NT2/D1 (cell line): Measurements from ENCODE around the gene MSH4.
"Not testable (repeated sequence)": the region's sequence is repeated elsewhere in the genome, so short reads cannot be mapped to it uniquely, and the experiment has no call there.

Experiments
- DNase-seq: peaks from one replicate; pipeline ENCODE4 v3.0.0-alpha.2; 2011; ENCODE audit warnings: low read depth, low spot score
- H3K27me3 ChIP-seq: 2 replicates; pipeline ENCODE4 v1.6.0; 2011; ENCODE audit warnings: mild to moderate bottlenecking; ENCODE audit not compliant: insufficient read length, insufficient read depth
- H3K36me3 ChIP-seq: 2 replicates; pipeline ENCODE4 v1.6.1; 2011; ENCODE audit warnings: mild to moderate bottlenecking, low read length, mixed read lengths; ENCODE audit not compliant: insufficient read depth, insufficient read length
- H3K4me1 ChIP-seq: 2 replicates; pipeline ENCODE4 v1.5.1; 2011; ENCODE audit not compliant: insufficient read depth, insufficient read length
- H3K4me3 ChIP-seq: 2 replicates; pipeline ENCODE4 v1.5.1; 2011; ENCODE audit warnings: low read depth; ENCODE audit not compliant: insufficient read length
- H3K9ac ChIP-seq: 2 replicates; pipeline ENCODE4 v1.6.0; 2011; ENCODE audit warnings: low read depth; ENCODE audit not compliant: insufficient read length
- H3K9me3 ChIP-seq: 2 replicates; pipeline ENCODE4 v1.5.1; 2011; ENCODE audit warnings: mild to moderate bottlenecking, low read length; ENCODE audit not compliant: insufficient read depth
- SUZ12 ChIP-seq: IDR thresholded peaks from 2 replicates; pipeline ENCODE4 v1.6.1; 2011; ENCODE audit not compliant: insufficient read length, insufficient read depth; ENCODE audit errors: extremely low read depth
- YY1 ChIP-seq: IDR thresholded peaks from 2 replicates; pipeline ENCODE4 v1.6.1; 2011; ENCODE audit not compliant: insufficient read length, insufficient read depth
- ZNF274 ChIP-seq: IDR thresholded peaks from 2 replicates; pipeline ENCODE4 v1.6.1; 2011; ENCODE audit warnings: mild to moderate bottlenecking, low read depth, low read length

MSH4 gene

GRCh38 chr1:75771978-75772377 is 24.7 kb upstream of the MSH4 start:
- Histone ChIP-seq H3K36me3 (no peaks in the 10 kb centered on the region), H3K9ac (no peak overlapping the region), H3K27me3 (no peaks in the 10 kb centered on the region), H3K9me3 (peaks cover 6% of the 10 kb centered on the region), H3K4me3 (no peak overlapping the region), H3K4me1 (no peaks in the 10 kb centered on the region)
- no peak for DNase-seq
- TF ChIP-seq YY1, result no peak

DNA sequence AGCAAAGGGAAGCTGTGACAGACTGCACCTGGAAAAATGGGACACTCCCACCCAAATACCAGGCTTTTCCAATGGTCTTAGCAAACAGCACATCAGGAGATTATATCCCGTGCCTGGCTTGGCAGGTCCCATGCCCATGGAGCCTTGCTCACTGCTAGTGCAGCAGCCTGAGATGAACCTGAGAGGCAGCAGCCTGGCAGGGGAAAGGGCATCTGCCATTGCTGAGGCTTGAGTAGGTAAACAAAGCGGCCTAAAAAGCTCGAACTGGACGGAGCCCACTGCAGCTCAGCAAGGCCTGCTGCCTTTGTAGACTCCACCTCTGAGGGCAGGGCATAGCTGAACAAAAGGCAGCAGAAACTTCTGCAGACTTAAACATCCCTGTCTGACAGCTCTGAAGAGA is 18.9 kb upstream of the MSH4 start:
- DNase-seq, H3K4me1 ChIP-seq, H3K36me3 ChIP-seq, H3K9ac ChIP-seq, H3K4me3 ChIP-seq, H3K27me3 ChIP-seq: not testable (repeated sequence)
- peaks cover 20% of the 10 kb centered on the region for H3K9me3 ChIP-seq

DNA sequence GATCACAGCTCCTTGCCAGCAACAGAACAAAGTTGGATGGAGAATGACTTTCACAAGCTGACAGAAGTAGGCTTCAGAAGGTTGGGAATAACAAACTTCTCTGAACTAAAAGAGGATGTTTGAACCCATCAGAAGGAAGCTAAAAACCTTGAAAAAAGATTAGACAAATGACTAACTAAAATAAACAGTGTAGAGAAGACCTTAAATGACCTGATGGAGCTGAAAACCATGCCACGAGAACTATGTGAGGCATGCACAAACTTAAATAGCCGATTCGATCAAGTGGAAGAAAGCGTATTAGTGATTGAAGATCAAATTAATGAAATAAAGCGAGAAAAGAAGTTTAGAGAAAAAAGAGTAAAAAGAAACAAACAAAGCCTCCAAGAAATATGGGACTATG is 18.0 kb upstream of the MSH4 start:
- peaks cover 20% of the 10 kb centered on the region for H3K9me3 ChIP-seq
- DNase-seq, H3K9ac ChIP-seq, H3K27me3 ChIP-seq, H3K4me1 ChIP-seq, H3K36me3 ChIP-seq, H3K4me3 ChIP-seq: not testable (repeated sequence)

GRCh38 chr1:75780183-75780582 is 16.5 kb upstream of the MSH4 start:
- not testable (repeated sequence) for DNase-seq, H3K9ac ChIP-seq, H3K4me3 ChIP-seq, H3K27me3 ChIP-seq, H3K36me3 ChIP-seq, H3K4me1 ChIP-seq
- H3K9me3 ChIP-seq, result peaks cover 20% of the 10 kb centered on the region

- not testable (repeated sequence) for DNase-seq, H3K27me3 ChIP-seq, H3K4me1 ChIP-seq, H3K4me3 ChIP-seq, H3K9ac ChIP-seq, H3K9me3 ChIP-seq
- H3K36me3 ChIP-seq, result peaks cover 26% of the 10 kb centered on the region
Observed at GRCh38 chr1:75783920-75784319, 12.8 kb upstream of the MSH4 start.

DNA sequence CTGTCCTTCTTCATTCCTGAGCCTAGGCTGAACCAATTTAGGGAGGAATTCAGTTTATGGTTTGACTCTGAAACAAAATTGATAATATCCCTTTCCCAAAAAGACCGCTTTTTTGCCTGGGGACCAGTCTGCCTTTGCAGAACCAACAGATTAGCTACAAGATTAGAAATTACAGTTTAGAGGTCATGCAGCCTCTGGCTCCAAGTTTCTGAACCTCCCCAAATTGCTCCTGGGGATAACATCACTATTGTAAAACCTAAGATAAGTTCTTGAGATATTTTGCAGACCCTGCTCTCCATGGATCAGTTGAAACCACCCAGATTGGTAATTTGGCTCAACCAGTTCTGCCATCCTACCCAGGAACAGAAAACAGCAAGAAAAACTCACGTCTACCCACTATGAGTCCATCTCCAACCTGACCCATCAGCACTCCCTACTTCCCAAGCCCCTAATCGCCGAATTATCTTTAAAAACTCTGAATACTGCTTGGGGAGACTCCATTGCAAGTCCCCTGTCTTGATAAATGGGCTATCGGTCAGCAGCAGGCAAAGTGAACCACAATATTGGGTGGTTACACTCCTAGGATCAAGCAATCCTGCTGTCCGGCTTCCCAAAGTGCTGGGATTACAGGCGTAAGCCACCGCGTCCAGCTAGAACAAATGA is 11.2 kb upstream of the MSH4 start:
- peak overlapping the region; percentile 99 for H3K4me3 ChIP-seq
- H3K9me3 ChIP-seq, result no peaks in the 10 kb centered on the region
- H3K36me3 ChIP-seq, result peaks cover 42% of the 10 kb centered on the region
- H3K9ac ChIP-seq, result peak overlapping the region; percentile 100
- H3K4me1 ChIP-seq, result no peaks in the 10 kb centered on the region
- TF ChIP-seq ZNF274, result no peak
- H3K27me3 ChIP-seq, result no peaks in the 10 kb centered on the region
- DNase-seq, result no peak

DNA sequence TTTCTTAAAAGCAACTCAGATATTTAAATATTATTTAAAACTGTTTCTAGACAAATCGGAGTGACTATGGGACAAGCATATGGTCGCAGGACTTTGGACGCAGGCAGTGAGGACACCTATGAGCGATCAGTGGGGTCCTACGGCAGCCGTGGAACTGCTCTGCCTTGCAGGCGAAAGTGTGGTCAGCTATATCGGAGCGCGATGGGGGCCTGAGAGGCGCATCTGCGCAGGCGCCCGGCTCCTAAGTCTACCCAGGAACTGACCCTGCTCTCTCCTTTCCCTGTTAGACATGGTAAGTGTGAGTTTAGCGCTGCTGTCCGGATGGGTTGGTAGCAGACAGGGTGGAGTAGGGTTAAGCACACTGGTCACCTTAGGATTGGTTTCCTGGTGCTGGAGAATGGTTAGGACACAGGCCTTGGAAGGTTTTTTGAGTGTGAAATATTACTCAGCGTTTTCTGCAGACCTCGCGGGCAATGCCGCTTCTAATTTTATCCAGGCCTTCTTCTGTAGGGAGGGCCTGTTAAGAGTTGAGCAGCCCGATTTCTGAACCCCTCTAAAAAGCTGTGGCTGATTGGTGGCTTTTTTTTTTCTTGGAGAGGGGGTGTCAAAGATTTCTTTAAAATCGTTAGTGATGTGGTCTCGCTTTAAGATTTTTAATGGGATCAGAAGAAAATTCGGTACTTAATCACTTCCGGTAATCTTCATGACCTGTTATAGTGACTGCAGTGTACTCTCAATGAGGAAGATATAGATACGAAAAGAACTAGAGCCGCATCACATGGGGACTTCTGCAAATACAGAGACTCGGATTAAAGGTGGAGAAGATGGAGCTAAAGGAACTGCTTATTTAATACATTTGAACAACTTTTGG is 10.5 kb upstream of the MSH4 start, which contains the start of gene RABGGTB:
Gene RABGGTB, plus strand, starts transcription at position 274 of the 871 bp plus-strand sequence. Its CDS starts 16 bp downstream, at position 290.
- TF ChIP-seq SUZ12, result no peak
- no peak for TF ChIP-seq ZNF274
- no peak for TF ChIP-seq YY1
- Histone ChIP-seq H3K9me3 (no peaks in the 10 kb centered on the region), H3K9ac (peak within 1 kb of the TSS; percentile 100), H3K27me3 (no peaks in the 10 kb centered on the region), H3K4me1 (no peaks in the 10 kb centered on the region), H3K4me3 (peak within 1 kb of the TSS; percentile 99), H3K36me3 (peaks cover 49% of the 10 kb centered on the region)
- peak; percentile 98 for DNase-seq

DNA sequence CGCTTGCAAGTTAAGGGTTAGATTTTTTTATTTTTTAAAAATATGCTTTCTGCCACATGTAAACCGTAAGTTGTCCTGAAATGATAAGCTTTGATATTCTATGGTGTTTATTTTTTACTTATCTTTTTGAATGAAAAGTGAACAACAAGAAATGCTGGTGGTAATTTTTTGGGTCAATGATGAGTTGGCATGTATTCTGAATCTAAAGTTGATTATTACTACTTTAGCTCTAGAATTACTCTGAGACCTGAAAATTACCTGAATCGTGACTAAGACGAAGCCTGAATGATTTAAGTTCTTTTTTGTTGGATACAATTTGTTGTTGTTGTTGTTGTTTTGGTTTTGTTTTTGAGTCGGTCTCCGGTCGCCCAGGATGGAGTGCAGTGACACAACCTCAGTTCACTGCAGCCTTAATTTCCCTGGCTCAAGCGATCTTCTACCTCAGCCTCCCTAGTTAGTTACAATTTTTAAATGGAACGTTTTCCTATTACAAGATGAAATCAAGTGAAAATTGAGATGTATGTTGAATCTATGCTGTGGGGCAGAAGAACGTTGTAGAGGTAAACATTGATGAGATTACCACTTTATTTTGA is 9.7 kb upstream of the MSH4 start:
- Histone ChIP-seq H3K9ac (peak overlapping the region; percentile 100), H3K4me1 (no peaks in the 10 kb centered on the region), H3K4me3 (peak overlapping the region; percentile 99), H3K9me3 (no peaks in the 10 kb centered on the region), H3K27me3 (no peaks in the 10 kb centered on the region), H3K36me3 (peaks cover 57% of the 10 kb centered on the region)
- TF ChIP-seq ZNF274, result no peak
- no peak for TF ChIP-seq YY1
- TF ChIP-seq SUZ12, result no peak
- DNase-seq, result no peak
